Measurements from ENCODE around the gene C10orf95. TPM values are rescaled to one million over a fixed set of nuclear protein-coding genes. Genes with fewer than 3 reads are reported as not detected.

Gene C10orf95
- total and polyA plus RNA-seq, 2 of the 13 experiments (the other 11 are each of a cell fraction or from before 2014, with no cell fraction given) = 0.05 to 0.07 TPM

DNA sequence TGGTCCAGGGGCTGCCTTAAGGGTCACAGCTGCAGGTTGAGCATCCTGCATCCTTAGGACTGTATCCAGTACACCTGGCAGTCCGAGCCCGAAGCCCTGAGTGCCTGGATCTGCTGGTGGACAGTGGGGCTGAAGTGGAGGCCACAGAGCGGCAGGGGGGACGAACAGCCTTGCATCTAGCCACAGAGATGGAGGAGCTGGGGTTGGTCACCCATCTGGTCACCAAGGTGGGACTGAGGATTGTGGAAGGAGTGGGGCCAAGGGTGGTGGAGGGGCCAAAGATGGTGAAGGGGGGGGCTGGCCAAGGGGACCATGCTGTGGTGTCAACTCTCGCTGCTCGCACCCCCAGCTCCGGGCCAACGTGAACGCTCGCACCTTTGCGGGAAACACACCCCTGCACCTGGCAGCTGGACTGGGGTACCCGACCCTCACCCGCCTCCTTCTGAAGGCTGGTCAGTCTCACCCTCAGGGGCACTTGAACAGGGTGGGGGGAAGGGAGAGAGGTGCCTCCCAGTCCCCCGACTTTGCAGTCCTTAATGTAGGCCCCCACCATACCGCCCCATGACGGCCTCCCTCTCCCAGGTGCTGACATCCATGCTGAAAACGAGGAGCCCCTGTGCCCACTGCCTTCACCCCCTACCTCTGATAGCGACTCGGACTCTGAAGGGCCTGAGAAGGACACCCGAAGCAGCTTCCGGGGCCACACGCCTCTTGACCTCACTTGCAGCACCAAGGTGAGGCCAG is 50.6 kb downstream of the C10orf95 start:
- CTCF ChIA-PET (ENCODE audit: low intra/inter-chr PET ratio, low total read pairs) = no interaction called here
- 97% methylated on average over 12 of the region's 22 CpGs for WGBS (ENCODE audit: low lambda C conversion rate)
- in situ Hi-C loops (cut with HindIII; ENCODE audit: extremely low pct_ligation_motif_present, low pct_unique_long_range_greater_than_20kb) (loop anchor here (10.0 kb wide), 1 partner anchor 74 kb away; no protein-coding TSS in a partner anchor), intact Hi-C loops (cut with micrococcal nuclease; ENCODE audit: unreplicated experiment) (no loop called here)
- H3K36me3 ChIP-seq (replicated peaks in 1 of 2; ENCODE audit: control insufficient read depth in 1 of 2, insufficient read depth in 2 of 2, low read length in 2 of 2) = peaks cover 0 to 4% of the 10 kb centered on the region in 2 experiments; a peak in 1 of 5 replicates
- peaks cover 31% of the 10 kb centered on the region for H3K4me1 ChIP-seq (ENCODE audit: insufficient read depth, low read length)
- no peak overlapping the region for H3K9ac ChIP-seq (ENCODE audit: insufficient read depth, low read depth, low read length)
- ATAC-seq = no peak
- no peak overlapping the region for H3K4me2 ChIP-seq (ENCODE audit: low read depth, low read length)
- no peak for TF ChIP-seq ZNF883 (CRISPR knock-in tag; IDR thresholded peaks at IDR 0.05; ENCODE audit: not compliant biosample characterization)
- TF ChIP-seq, protein P1, sequence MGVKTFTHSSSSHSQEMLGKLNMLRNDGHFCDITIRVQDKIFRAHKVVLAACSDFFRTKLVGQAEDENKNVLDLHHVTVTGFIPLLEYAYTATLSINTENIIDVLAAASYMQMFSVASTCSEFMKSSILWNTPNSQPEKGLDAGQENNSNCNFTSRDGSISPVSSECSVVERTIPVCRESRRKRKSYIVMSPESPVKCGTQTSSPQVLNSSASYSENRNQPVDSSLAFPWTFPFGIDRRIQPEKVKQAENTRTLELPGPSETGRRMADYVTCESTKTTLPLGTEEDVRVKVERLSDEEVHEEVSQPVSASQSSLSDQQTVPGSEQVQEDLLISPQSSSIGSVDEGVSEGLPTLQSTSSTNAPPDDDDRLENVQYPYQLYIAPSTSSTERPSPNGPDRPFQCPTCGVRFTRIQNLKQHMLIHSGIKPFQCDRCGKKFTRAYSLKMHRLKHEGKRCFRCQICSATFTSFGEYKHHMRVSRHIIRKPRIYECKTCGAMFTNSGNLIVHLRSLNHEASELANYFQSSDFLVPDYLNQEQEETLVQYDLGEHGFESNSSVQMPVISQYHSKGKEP (CRISPR knock-in tag; IDR thresholded peaks at IDR 0.05) = no peak
- BruUV-seq (replicated peaks) = no TSS peak
- no peaks in the 10 kb centered on the region for H4K20me1 ChIP-seq (ENCODE audit: insufficient read depth, low read length)
- H2AFZ ChIP-seq (ENCODE audit: low read length) = no peak overlapping the region
- DNase-seq (ENCODE audit: low spot score) = no peak
- no peak overlapping the region for H3K27ac ChIP-seq (ENCODE audit: extremely low read length, insufficient read depth, low read length)
- peaks cover 0 to 3% of the 10 kb centered on the region in 2 experiments; a peak in 3 of 5 replicates for H3K27me3 ChIP-seq (ENCODE audit: control insufficient read depth in 1 of 2, insufficient read depth in 2 of 2, low read length in 2 of 2)
- no peaks in the 10 kb centered on the region for H3K9me3 ChIP-seq (ENCODE audit: low read length)
- no peak overlapping the region for H3K4me3 ChIP-seq (replicated peaks in 1 of 3; ENCODE audit: insufficient read depth in 1 of 3, low read depth in 2 of 3, low read length in 3 of 3)
- no peak for FAIRE-seq
- POLR2A ChIA-PET = no interaction called here
- peaks cover 3% of the 10 kb centered on the region for H3K79me2 ChIP-seq (ENCODE audit: insufficient read depth, low read length)

DNA sequence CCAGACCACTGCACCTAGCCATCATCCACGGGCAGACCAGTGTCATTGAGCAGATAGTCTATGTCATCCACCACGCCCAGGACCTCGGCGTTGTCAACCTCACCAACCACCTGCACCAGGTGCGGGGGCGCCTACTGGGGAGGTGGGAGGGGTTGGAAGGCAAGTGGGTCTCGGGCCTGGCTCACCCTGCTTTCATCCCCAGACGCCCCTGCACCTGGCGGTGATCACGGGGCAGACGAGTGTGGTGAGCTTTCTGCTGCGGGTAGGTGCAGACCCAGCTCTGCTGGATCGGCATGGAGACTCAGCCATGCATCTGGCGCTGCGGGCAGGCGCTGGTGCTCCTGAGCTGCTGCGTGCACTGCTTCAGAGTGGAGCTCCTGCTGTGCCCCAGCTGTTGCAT is 51.3 kb downstream of the C10orf95 start:
- ChIA-PET POLR2A (interaction anchor here (0.6 to 2.6 kb wide), 5 partner anchors 15 to 62 kb away, joined by 3 to 10 read pairs (median 5); partner anchors contain the start of genes CUEDC2 and FBXL15), CTCF (ENCODE audit: low intra/inter-chr PET ratio, low total read pairs) (interaction anchor here (1.3 kb wide), 1 partner anchor 170 kb away, joined by 12 read pairs; no protein-coding TSS in a partner anchor)
- Histone ChIP-seq H3K9me3 (ENCODE audit: low read length) (no peaks in the 10 kb centered on the region), H2AFZ (ENCODE audit: low read length) (no peak overlapping the region), H3K9ac (ENCODE audit: insufficient read depth, low read depth, low read length) (peak overlapping the region; percentile 65; the same call in 1 of the 2 replicates), H3K4me1 (ENCODE audit: insufficient read depth, low read length) (peaks cover 31% of the 10 kb centered on the region), H3K4me2 (ENCODE audit: low read depth, low read length) (peak overlapping the region; percentile 66), H3K4me3 (replicated peaks in 1 of 3; ENCODE audit: insufficient read depth in 1 of 3, low read depth in 2 of 3, low read length in 3 of 3) (peak overlapping the region in 1 of 3 experiments; percentile 78; a peak in 1 of 6 replicates), H3K36me3 (replicated peaks in 1 of 2; ENCODE audit: control insufficient read depth in 1 of 2, insufficient read depth in 2 of 2, low read length in 2 of 2) (peaks cover 0 to 4% of the 10 kb centered on the region in 2 experiments; a peak in 1 of 5 replicates), H3K27me3 (ENCODE audit: control insufficient read depth in 1 of 2, insufficient read depth in 2 of 2, low read length in 2 of 2) (no peaks in the 10 kb centered on the region; a peak in 1 of 5 replicates), H3K27ac (ENCODE audit: extremely low read length, insufficient read depth, low read length) (no peak overlapping the region), H4K20me1 (ENCODE audit: insufficient read depth, low read length) (no peaks in the 10 kb centered on the region), H3K79me2 (ENCODE audit: insufficient read depth, low read length) (peaks cover 3% of the 10 kb centered on the region)
- intact Hi-C loops (cut with micrococcal nuclease; ENCODE audit: unreplicated experiment) (no loop called here), in situ Hi-C loops (cut with HindIII; ENCODE audit: extremely low pct_ligation_motif_present, low pct_unique_long_range_greater_than_20kb) (loop anchor here (10.0 kb wide), 1 partner anchor 75 kb away; no protein-coding TSS in a partner anchor)
- no peak for TF ChIP-seq XBP1 (CRISPR knock-in tag; IDR thresholded peaks at IDR 0.05)
- 0 out of 2 replicates have a peak, but pooled peaks have one; percentile 1 for TF ChIP-seq ARNTL (CRISPR knock-in tag; IDR thresholded peaks at IDR 0.05)
- WGBS (ENCODE audit: low lambda C conversion rate) = no CpG with 5 or more reads among the region's 17 CpGs
- no peak for FAIRE-seq
- DNase-seq (ENCODE audit: low spot score) = no peak
- no peak for ATAC-seq
- no TSS peak for BruUV-seq (replicated peaks)

MicroRNAs within 50 kb of the gene (microRNA counts, 767-probe panel; counts per million panel counts)
- microRNA hsa-miR-146b-3p (not detected), microRNA hsa-miR-146b-5p (not detected)

Small RNA genes lying within 50 kb of the gene (microRNA-seq; reads per million reads assigned to microRNA genes)
- 1,701 reads per million, percentile 92 among the genes with 10 or more reads in this experiment for gene MIR146B

Small RNA genes lying within 50 kb of the gene (small RNA-seq; reads per million reads assigned to genes)
- gene MIR146B (ENCODE audit: insufficient read depth in 2 of 3, insufficient read length in 3 of 3, low read depth in 2 of 3, low replicate concordance in 1 of 3) = 3.0 to 467 (median 237) reads per million in 3 experiments

Other genes starting within 250 kb of the C10orf95 start
- 0.24 and 0.69 TPM in 2 replicates for gene ELOVL3, start 225.2 kb downstream of the C10orf95 start, total RNA-seq (2016; rRNA removed; fragmentation: Illumina TruSeq; extraction: Trizol)
- gene ELOVL3, start 225.2 kb downstream of the C10orf95 start, polyA plus RNA-seq (2011; rRNA removed) = 0.58 and 0.76 TPM in 2 replicates
- not detected in 2 replicates for gene PITX3, start 210.0 kb downstream of the C10orf95 start, total RNA-seq (2016; rRNA removed; fragmentation: Illumina TruSeq; extraction: Trizol)
- not detected in 2 replicates for gene PITX3, start 210.0 kb downstream of the C10orf95 start, polyA plus RNA-seq (2011; rRNA removed)
- gene GBF1, start 206.0 kb downstream of the C10orf95 start, total RNA-seq (2016; rRNA removed; fragmentation: Illumina TruSeq; extraction: Trizol) = 21.9 and 28.7 TPM in 2 replicates
- gene GBF1, start 206.0 kb downstream of the C10orf95 start, polyA plus RNA-seq (2011; rRNA removed) = 17.1 and 17.6 TPM in 2 replicates
- gene NFKB2, start 55.8 kb downstream of the C10orf95 start, total RNA-seq (2016; rRNA removed; fragmentation: Illumina TruSeq; extraction: Trizol) = 7.7 and 8.2 TPM in 2 replicates
- 12.5 and 15.5 TPM in 2 replicates for gene NFKB2, start 55.8 kb downstream of the C10orf95 start, polyA plus RNA-seq (2011; rRNA removed)
- 0.11 and 0.35 TPM in 2 replicates for gene PSD, start 32.8 kb downstream of the C10orf95 start, total RNA-seq (2016; rRNA removed; fragmentation: Illumina TruSeq; extraction: Trizol)
- 0.58 and 0.59 TPM in 2 replicates for gene PSD, start 32.8 kb downstream of the C10orf95 start, polyA plus RNA-seq (2011; rRNA removed)
- gene FBXL15, start 30.7 kb downstream of the C10orf95 start, total RNA-seq (2016; rRNA removed; fragmentation: Illumina TruSeq; extraction: Trizol) = 8.3 and 8.6 TPM in 2 replicates
- gene FBXL15, start 30.7 kb downstream of the C10orf95 start, polyA plus RNA-seq (2011; rRNA removed) = 4.3 and 6.4 TPM in 2 replicates
- 13.0 and 13.1 TPM in 2 replicates for gene CUEDC2, start 19.0 kb downstream of the C10orf95 start, total RNA-seq (2016; rRNA removed; fragmentation: Illumina TruSeq; extraction: Trizol)
- gene CUEDC2, start 19.0 kb downstream of the C10orf95 start, polyA plus RNA-seq (2011; rRNA removed) = 18.4 and 19.3 TPM in 2 replicates
- 62.8 and 69.4 TPM in 2 replicates for gene ACTR1A, start 51.2 kb upstream of the C10orf95 start, total RNA-seq (2016; rRNA removed; fragmentation: Illumina TruSeq; extraction: Trizol)
- gene ACTR1A, start 51.2 kb upstream of the C10orf95 start, polyA plus RNA-seq (2011; rRNA removed) = 59.6 and 75.9 TPM in 2 replicates
- 2.9 and 4.0 TPM in 2 replicates for gene SUFU, start 52.4 kb upstream of the C10orf95 start, total RNA-seq (2016; rRNA removed; fragmentation: Illumina TruSeq; extraction: Trizol)
- gene SUFU, start 52.4 kb upstream of the C10orf95 start, polyA plus RNA-seq (2011; rRNA removed) = 5.5 and 6.7 TPM in 2 replicates
- 38.9 and 39.8 TPM in 2 replicates for gene TRIM8, start 192.9 kb upstream of the C10orf95 start, total RNA-seq (2016; rRNA removed; fragmentation: Illumina TruSeq; extraction: Trizol)
- 66.5 and 84.1 TPM in 2 replicates for gene TRIM8, start 192.9 kb upstream of the C10orf95 start, polyA plus RNA-seq (2011; rRNA removed)